ENCODE results near the gene MDM1.

DNA sequence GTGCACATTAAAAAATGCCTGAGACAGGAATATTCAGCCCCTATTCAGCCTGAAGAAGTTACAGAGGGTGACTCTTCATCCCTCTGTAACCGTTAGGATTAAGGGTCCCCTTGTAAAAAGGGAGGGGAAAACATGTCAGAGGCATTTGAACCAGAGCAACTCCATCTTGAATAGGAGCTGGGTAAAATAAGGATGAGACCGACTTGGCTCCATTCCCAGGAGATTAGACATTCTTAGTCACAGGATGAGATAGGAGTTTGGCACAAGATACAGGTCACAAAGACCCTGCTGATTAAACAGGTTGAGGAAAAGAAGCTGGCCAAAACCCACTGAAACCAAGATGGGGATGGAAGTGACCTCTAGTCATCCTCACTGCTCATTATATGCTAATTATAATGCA, 19.9 kb upstream of the MDM1 start:
- TF ChIP-seq, protein P1, sequence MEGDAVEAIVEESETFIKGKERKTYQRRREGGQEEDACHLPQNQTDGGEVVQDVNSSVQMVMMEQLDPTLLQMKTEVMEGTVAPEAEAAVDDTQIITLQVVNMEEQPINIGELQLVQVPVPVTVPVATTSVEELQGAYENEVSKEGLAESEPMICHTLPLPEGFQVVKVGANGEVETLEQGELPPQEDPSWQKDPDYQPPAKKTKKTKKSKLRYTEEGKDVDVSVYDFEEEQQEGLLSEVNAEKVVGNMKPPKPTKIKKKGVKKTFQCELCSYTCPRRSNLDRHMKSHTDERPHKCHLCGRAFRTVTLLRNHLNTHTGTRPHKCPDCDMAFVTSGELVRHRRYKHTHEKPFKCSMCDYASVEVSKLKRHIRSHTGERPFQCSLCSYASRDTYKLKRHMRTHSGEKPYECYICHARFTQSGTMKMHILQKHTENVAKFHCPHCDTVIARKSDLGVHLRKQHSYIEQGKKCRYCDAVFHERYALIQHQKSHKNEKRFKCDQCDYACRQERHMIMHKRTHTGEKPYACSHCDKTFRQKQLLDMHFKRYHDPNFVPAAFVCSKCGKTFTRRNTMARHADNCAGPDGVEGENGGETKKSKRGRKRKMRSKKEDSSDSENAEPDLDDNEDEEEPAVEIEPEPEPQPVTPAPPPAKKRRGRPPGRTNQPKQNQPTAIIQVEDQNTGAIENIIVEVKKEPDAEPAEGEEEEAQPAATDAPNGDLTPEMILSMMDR (conservative IDR thresholded peaks at IDR 0.05), result no peak
- TF ChIP-seq EZH2 (IDR thresholded peaks at IDR 0.05; ENCODE audit: low read depth), result no peak
